ENCODE results near the gene MCTP1. TPM values are rescaled to one million over a fixed set of nuclear protein-coding genes. Genes with fewer than 3 reads are reported as not detected.

Gene MCTP1
- total and polyA plus RNA-seq, 2 donors from 2014 or later = 1.4 to 19.3 TPM

DNA sequence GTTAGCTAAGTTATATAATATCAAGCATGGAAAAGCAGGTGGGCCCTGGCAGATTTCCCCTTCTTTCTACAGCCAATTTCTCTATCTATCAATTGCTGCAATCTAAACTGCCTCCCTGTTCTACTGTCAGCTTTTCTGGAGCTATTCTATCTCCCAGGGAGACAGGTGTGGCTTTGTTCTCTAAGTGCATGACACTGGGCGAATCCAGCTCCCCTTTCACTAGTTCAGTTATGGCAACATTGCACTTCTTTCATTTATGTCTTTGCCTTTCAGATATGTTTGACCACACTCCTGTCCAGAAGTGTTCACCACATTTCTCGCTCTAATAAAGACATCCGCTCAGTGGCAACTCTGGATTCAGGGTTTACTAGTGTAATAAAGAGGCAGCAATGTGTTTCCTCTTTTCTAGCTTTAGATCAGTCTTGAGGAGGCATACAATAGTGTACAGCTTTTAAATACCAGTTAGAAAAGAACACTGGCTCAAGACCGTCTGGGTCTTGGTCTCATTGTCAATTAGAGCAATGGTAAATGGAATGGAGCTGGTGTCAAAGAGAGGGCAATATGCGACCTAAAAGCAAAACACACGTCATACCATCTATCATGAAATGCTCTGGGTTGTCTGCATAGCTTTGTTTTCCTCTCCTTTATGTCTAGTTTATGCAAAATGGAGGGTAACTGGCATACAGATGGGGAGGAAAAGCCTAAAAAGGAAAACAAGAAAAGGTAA, 469.4 kb downstream of the MCTP1 start:
- no peaks in the 10 kb centered on the region for H3K9me3 ChIP-seq (ENCODE audit: control insufficient read depth in 2 of 3, insufficient read depth in 1 of 3, low read length in 3 of 3)
- H3K4me1 ChIP-seq (ENCODE audit: control insufficient read depth in 2 of 3, insufficient read depth in 2 of 3, low read depth in 1 of 3, low read length in 3 of 3) = no peaks in the 10 kb centered on the region
- H3K4me3 ChIP-seq (ENCODE audit: low read length in 3 of 3) = no peak overlapping the region
- intact Hi-C loops (cut with DNase I) = no loop called here
- DNase-seq (no peak), FAIRE-seq (no peak)
- TF ChIP-seq, protein P1, sequence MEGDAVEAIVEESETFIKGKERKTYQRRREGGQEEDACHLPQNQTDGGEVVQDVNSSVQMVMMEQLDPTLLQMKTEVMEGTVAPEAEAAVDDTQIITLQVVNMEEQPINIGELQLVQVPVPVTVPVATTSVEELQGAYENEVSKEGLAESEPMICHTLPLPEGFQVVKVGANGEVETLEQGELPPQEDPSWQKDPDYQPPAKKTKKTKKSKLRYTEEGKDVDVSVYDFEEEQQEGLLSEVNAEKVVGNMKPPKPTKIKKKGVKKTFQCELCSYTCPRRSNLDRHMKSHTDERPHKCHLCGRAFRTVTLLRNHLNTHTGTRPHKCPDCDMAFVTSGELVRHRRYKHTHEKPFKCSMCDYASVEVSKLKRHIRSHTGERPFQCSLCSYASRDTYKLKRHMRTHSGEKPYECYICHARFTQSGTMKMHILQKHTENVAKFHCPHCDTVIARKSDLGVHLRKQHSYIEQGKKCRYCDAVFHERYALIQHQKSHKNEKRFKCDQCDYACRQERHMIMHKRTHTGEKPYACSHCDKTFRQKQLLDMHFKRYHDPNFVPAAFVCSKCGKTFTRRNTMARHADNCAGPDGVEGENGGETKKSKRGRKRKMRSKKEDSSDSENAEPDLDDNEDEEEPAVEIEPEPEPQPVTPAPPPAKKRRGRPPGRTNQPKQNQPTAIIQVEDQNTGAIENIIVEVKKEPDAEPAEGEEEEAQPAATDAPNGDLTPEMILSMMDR (IDR thresholded peaks at IDR 0.05; ENCODE audit: borderline replicate concordance, extremely low read depth, insufficient read depth) = no peak
- no peak overlapping the region for H3K9ac ChIP-seq (ENCODE audit: low read length in 3 of 3)
- no peaks in the 10 kb centered on the region for H3K27me3 ChIP-seq (ENCODE audit: control insufficient read depth, insufficient read depth, low read length)
- H3K36me3 ChIP-seq (ENCODE audit: control insufficient read depth in 2 of 3, insufficient read depth in 3 of 3, low read length in 3 of 3) = no peaks in the 10 kb centered on the region
- H3K27ac ChIP-seq (ENCODE audit: low read depth in 2 of 2, low read length in 2 of 2) = no peak overlapping the region

DNA sequence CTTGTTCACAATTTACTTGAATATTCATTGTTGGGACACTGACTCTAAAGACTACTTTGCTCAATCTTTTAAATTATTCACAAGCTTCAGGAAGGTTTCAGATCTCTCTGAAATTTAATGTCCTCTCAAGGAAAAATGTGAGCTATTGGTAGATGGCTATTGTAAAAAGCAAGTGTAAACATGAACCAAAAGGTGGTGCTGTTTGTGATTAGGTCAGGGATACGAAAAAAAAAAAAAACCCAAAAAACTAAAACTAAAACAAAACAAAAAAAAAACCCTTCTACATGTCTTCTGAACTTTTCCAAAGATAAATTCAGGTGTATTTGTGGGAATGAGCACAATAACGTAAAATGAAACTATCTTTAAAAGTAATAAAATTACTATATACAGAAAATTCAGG, 472.7 kb downstream of the MCTP1 start:
- TF ChIP-seq, protein P1 (IDR thresholded peaks at IDR 0.05; ENCODE audit: borderline replicate concordance, extremely low read depth, insufficient read depth) = no peak
- no peak for DNase-seq
- H3K36me3 ChIP-seq (ENCODE audit: control insufficient read depth in 2 of 3, insufficient read depth in 3 of 3, low read length in 3 of 3) = no peaks in the 10 kb centered on the region
- no peaks in the 10 kb centered on the region for H3K9me3 ChIP-seq (ENCODE audit: control insufficient read depth in 2 of 3, insufficient read depth in 1 of 3, low read length in 3 of 3)
- intact Hi-C loops (cut with DNase I) = no loop called here
- no peaks in the 10 kb centered on the region for H3K27me3 ChIP-seq (ENCODE audit: control insufficient read depth, insufficient read depth, low read length)
- no peak overlapping the region for H3K9ac ChIP-seq (ENCODE audit: low read length in 3 of 3)
- H3K4me1 ChIP-seq (ENCODE audit: control insufficient read depth in 2 of 3, insufficient read depth in 2 of 3, low read depth in 1 of 3, low read length in 3 of 3) = no peaks in the 10 kb centered on the region
- no peak for FAIRE-seq
- no peak overlapping the region for H3K27ac ChIP-seq (ENCODE audit: low read depth in 2 of 2, low read length in 2 of 2)
- no peak overlapping the region for H3K4me3 ChIP-seq (ENCODE audit: low read length in 3 of 3)

DNA sequence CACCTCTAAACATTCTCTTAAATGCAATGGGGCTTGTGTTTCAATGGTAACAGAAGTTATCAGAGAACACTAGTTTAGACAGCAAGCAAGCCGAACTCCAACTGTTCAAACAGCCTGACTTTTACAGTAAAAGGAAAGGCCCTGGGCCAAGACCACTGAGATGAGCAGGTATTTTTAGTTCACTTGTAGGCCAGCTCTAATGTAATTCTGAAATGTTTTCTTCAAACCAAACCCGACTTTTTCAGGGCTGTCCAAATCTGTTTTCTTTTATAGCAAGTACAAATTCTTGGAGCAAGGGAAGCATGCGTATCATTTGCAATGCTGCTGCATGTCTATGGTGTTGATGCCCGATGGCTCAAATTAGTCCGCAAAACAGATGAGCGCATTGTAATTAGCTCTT, 473.6 kb downstream of the MCTP1 start:
- Histone ChIP-seq H3K36me3 (ENCODE audit: control insufficient read depth in 2 of 3, insufficient read depth in 3 of 3, low read length in 3 of 3) (no peaks in the 10 kb centered on the region), H3K4me3 (ENCODE audit: low read length in 3 of 3) (no peak overlapping the region), H3K27me3 (ENCODE audit: control insufficient read depth, insufficient read depth, low read length) (no peaks in the 10 kb centered on the region), H3K27ac (ENCODE audit: low read depth in 2 of 2, low read length in 2 of 2) (no peak overlapping the region), H3K4me1 (ENCODE audit: control insufficient read depth in 2 of 3, insufficient read depth in 2 of 3, low read depth in 1 of 3, low read length in 3 of 3) (no peaks in the 10 kb centered on the region), H3K9ac (ENCODE audit: low read length in 3 of 3) (no peak overlapping the region), H3K9me3 (ENCODE audit: control insufficient read depth in 2 of 3, insufficient read depth in 1 of 3, low read length in 3 of 3) (no peaks in the 10 kb centered on the region)
- TF ChIP-seq, protein P1 (IDR thresholded peaks at IDR 0.05; ENCODE audit: borderline replicate concordance, extremely low read depth, insufficient read depth) = no peak
- DNase-seq = no peak
- intact Hi-C loops (cut with DNase I) = no loop called here
- FAIRE-seq = no peak

DNA sequence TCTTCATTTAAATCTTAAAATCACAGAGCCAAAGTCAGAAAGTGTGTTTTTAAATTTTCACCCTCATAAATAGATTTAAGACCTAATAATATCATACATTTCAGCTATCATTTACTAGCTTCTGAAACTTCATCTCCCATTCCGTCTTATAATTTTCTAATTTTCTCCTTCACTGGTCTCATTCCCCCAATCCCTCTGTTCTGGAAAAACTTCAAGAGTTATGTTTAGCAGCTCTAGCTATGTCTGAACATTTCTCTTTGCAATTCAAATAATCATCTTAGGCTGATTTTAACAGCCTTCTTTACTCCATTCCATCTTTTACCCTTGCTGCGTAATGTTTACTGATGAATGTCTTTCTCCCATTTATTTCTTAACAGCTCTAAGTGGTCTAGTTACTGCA, 474.0 kb downstream of the MCTP1 start:
- no peak for DNase-seq
- intact Hi-C loops (cut with DNase I) = no loop called here
- Histone ChIP-seq H3K9me3 (ENCODE audit: control insufficient read depth in 2 of 3, insufficient read depth in 1 of 3, low read length in 3 of 3) (no peaks in the 10 kb centered on the region), H3K9ac (ENCODE audit: low read length in 3 of 3) (no peak overlapping the region), H3K36me3 (ENCODE audit: control insufficient read depth in 2 of 3, insufficient read depth in 3 of 3, low read length in 3 of 3) (no peaks in the 10 kb centered on the region), H3K27me3 (ENCODE audit: control insufficient read depth, insufficient read depth, low read length) (no peaks in the 10 kb centered on the region), H3K4me3 (ENCODE audit: low read length in 3 of 3) (no peak overlapping the region), H3K4me1 (ENCODE audit: control insufficient read depth in 2 of 3, insufficient read depth in 2 of 3, low read depth in 1 of 3, low read length in 3 of 3) (no peaks in the 10 kb centered on the region), H3K27ac (ENCODE audit: low read depth in 2 of 2, low read length in 2 of 2) (no peak overlapping the region)
- TF ChIP-seq, protein P1 (IDR thresholded peaks at IDR 0.05; ENCODE audit: borderline replicate concordance, extremely low read depth, insufficient read depth) = no peak
- no peak for FAIRE-seq

Data from kidney (tissue), 14 donors.